Measurements from ENCODE around the gene KCNJ10.

KCNJ10 gene

GRCh38 chr1:159964144-159964543 lies 105.8 kb downstream of the KCNJ10 start:
- TF ChIP-seq GATA1 (IDR thresholded peaks at IDR 0.05; ENCODE audit: low read depth, low read length) (no peak), POLR2A (IDR thresholded peaks at IDR 0.05; ENCODE audit: low read length) (no peak)
- no peak for DNase-seq

DNA sequence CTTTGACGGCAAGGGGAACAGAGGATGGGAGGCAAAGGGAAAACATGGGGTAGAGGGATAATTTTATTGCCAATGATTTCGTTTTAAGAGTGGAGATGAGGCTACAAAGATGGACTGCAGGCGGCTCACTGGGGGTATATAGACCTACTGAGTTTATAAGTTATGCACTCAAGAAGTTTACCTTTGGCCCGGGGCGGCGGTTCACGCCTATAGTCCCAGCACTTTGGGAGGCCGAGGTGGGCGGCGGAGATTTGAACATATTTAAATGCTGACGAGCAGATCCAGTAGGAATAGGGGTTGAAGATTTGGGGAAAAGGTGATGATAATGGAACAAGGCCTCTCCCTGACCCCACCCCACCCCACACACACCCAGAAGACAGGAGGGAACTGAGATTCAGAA lies 107.8 kb downstream of the KCNJ10 start:
- no peak for TF ChIP-seq GATA1 (IDR thresholded peaks at IDR 0.05; ENCODE audit: low read depth, low read length)
- no peak for TF ChIP-seq POLR2A (IDR thresholded peaks at IDR 0.05; ENCODE audit: low read length)
- DNase-seq: no peak

DNA sequence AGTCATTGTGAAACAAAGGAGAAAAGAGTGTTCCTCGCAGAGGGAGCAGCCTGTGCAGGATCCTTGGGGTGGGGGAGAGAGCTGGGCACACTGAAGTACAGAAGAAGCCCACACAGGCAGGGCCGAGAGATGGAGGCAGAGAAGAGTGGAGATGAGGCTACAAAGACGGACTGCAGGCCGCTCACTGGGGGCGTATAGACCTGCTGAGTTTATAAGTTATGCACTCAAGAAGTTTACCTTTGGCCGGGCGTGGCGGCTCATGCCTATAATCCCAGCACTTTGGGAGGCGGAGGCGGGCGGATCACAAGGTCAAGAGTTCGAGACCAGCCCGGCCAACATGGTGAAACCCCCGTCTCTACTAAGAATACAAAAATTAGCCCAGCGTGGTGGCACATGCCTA lies 108.3 kb downstream of the KCNJ10 start:
- no peak for DNase-seq
- TF ChIP-seq GATA1 (IDR thresholded peaks at IDR 0.05; ENCODE audit: low read depth, low read length) (no peak), POLR2A (IDR thresholded peaks at IDR 0.05; ENCODE audit: low read length) (no peak)

DNA sequence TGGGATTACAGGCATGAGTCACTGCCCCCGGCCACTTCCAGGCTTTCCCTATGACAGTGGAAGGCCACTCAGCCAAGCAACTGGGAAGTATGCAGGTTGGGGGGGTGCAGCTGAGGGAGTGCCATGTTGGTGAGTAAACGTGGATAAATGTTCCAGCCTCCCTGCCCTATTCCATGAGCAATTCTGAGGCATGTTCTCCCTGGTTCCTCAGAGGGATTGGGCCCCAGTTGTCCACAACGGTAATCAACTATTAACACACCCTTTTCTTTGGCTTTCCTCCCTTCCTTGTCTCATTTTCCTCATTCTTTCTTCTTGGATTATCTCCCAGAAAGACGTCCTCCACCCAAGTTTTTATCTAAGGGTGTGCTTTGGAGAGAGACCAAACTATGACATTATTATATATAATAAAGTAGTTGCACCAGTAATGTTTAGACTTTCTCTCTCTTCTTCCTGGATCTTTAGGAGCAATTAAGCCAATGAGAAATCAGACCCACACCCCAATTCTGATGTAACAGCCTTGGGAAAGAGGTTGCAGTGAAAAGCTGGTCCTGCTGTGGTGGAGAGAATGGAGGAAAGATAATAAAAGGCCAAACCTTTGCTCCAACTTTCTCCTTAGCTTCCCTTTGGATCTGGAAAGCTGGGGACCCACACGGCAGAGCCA lies 109.1 kb downstream of the KCNJ10 start:
- DNase-seq: peak; percentile 47 to 48

DNA sequence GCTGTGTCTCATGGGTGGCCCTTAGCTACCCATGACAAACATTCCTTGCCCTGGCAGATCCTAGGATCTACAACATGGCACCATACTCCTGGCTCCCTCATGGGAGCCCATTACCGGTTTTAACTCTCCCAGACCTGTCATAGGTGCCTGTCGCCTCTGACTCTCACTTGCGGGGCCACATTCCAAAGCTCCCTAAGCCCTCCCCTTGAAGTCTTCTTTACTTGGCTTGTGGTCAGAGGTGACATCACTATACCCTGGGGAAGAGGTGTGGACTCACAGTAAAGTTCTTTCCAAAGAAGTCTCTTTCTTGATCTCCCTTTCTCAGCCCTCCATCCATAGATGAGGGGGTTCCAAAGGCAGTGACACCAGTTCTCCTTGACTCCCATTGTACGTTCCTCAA lies 110.5 kb downstream of the KCNJ10 start:
- TF ChIP-seq GATA1 (IDR thresholded peaks at IDR 0.05; ENCODE audit: low read depth, low read length) (no peak), POLR2A (IDR thresholded peaks at IDR 0.05; ENCODE audit: low read length) (no peak)
- DNase-seq: peak; percentile 24 to 31

More for the DNA sequence above, 109.1 kb downstream of the KCNJ10 start:
- TF ChIP-seq GATA1 (IDR thresholded peaks at IDR 0.05; ENCODE audit: low read depth, low read length) (no peak), POLR2A (IDR thresholded peaks at IDR 0.05; ENCODE audit: low read length) (peak; percentile 62)

DNA sequence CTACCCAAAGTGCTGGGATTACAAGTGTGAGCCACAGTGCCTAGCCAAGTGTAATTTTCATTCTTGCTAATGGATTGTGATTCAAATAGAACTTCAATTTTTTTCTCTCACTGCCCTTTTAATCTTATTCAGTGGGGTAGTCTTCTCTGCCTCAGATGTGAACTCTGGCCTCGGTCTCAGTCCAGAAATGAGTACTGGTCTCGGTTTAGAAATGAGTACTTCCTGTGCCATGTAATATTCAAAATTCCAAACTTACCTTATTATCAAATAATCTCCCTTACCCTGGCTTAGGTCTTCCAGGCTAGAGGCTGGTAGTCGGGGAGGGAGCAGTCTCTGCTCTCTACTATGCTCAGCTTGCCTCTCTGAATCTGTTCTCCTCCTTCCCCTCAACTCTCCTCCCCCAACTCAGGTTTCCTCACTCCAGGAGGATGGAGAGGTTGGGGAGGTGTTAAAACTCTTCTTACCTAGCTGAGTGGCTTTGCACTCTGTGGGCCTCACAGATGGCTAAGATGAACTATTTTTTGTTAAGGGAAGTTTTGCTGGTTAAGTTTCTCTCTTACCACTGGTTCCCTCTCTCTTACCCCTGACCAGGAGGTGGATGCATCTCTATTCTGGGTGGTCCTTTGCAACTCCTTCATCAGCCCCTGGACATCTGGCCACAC lies 111.1 kb downstream of the KCNJ10 start:
- TF ChIP-seq POLR2A (IDR thresholded peaks at IDR 0.05; ENCODE audit: low read length): no peak
- TF ChIP-seq GATA1 (IDR thresholded peaks at IDR 0.05; ENCODE audit: low read depth, low read length): no peak

DNA sequence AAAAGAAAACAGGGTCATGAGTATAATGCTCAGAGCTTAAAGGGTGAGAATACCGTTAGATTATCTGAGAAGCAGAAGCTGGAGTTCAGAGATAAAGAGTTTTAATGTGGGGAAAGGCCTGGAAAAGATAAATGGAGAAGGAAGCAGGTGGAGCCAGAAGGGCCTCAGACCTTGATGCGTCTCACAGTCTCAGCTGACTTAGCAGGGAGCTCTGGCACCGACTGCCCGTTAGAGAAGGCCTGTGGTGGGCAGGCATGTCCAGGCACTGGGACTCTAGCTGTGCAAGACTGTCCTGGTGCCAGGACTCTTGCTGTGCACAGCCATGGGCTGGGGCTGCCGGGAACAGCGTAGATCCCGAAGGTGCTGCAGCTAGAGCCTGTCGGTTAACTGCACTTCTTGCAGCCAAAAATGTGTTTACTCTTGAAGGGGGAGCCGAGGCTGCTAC lies 112.1 kb downstream of the KCNJ10 start:
- DNase-seq: peak; percentile 68 to 88
- TF ChIP-seq POLR2A (IDR thresholded peaks at IDR 0.05; ENCODE audit: low read length) (no peak), GATA1 (IDR thresholded peaks at IDR 0.05; ENCODE audit: low read depth, low read length) (no peak)

More for the DNA sequence above, 111.1 kb downstream of the KCNJ10 start:
- no peak for DNase-seq

- TF ChIP-seq GATA1 (IDR thresholded peaks at IDR 0.05; ENCODE audit: low read depth, low read length) (no peak), POLR2A (IDR thresholded peaks at IDR 0.05; ENCODE audit: low read length) (no peak)
These were observed 114.5 kb downstream of the KCNJ10 start for GRCh38 chr1:159955456-159955855.

GRCh38 chr1:159953536-159954515 lies 116.1 kb downstream of the KCNJ10 start, which contains the start of gene SLAMF9:
Gene SLAMF9, minus strand, starts transcription at chr1:159954237. Its CDS starts 100 bp downstream, at chr1:159954137.
- no peak for TF ChIP-seq POLR2A (IDR thresholded peaks at IDR 0.05; ENCODE audit: low read length)
- TF ChIP-seq GATA1 (IDR thresholded peaks at IDR 0.05; ENCODE audit: low read depth, low read length): no peak
- DNase-seq: peak in 1 of 2 experiments; percentile 19

More at GRCh38 chr1:159955456-159955855, 114.5 kb downstream of the KCNJ10 start:
- no peak for DNase-seq

DNA sequence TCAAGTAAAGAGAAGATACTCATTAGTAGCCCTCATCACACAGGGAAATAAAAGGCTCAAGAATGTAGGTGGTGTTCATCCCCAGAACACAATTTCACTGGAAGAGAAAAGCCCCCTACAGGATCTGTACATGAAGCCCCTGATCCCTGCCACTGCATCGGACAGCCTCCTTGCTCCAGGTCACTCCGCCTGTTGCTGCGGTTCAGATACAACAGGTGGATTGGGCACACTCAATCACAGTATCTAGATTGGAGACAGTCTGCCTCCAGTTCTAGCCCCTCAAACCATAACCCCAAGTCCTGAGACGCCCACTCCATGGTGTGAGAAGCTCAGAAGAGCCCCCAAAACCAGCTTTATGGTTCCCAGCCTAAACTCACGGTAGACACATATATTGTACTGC lies 117.0 kb downstream of the KCNJ10 start:
- DNase-seq: no peak

DNA sequence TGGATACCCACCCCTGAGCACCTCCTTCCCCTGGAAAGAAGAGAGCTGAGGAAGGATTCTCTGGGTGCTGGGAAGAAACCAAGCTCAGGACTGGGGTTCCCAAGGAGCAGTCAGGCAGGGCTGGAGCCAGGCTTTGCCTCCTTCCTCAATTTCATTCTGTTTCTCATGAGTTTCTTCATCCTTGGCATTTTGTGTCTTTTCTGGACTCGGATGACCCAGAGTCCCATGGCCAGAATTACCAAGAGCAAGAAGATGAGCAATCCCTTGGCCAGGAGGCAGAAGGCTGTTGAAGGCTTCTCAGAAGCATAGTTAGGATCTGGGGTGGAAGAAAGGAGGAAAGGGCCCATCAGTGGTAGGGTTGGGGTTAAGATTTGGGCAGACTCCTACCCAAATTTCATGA lies 118.4 kb downstream of the KCNJ10 start:
- no peak for TF ChIP-seq POLR2A (IDR thresholded peaks at IDR 0.05; ENCODE audit: low read length)
- no peak for TF ChIP-seq GATA1 (IDR thresholded peaks at IDR 0.05; ENCODE audit: low read depth, low read length)
- no peak for DNase-seq

More for the DNA sequence above, 117.0 kb downstream of the KCNJ10 start:
- TF ChIP-seq GATA1 (IDR thresholded peaks at IDR 0.05; ENCODE audit: low read depth, low read length) (no peak), POLR2A (IDR thresholded peaks at IDR 0.05; ENCODE audit: low read length) (no peak)

GRCh38 chr1:159951016-159951415 lies 118.9 kb downstream of the KCNJ10 start:
- DNase-seq: no peak
- TF ChIP-seq POLR2A (IDR thresholded peaks at IDR 0.05; ENCODE audit: low read length) (no peak), GATA1 (IDR thresholded peaks at IDR 0.05; ENCODE audit: low read depth, low read length) (no peak)

GRCh38 chr1:159949981-159950381 lies 120.0 kb downstream of the KCNJ10 start:
- TF ChIP-seq GATA1 (IDR thresholded peaks at IDR 0.05; ENCODE audit: low read depth, low read length): no peak
- TF ChIP-seq POLR2A (IDR thresholded peaks at IDR 0.05; ENCODE audit: low read length): no peak
- no peak for DNase-seq

GRCh38 chr1:159949123-159949522 lies 120.8 kb downstream of the KCNJ10 start:
- DNase-seq: no peak
- TF ChIP-seq GATA1 (IDR thresholded peaks at IDR 0.05; ENCODE audit: low read depth, low read length): no peak
- no peak for TF ChIP-seq POLR2A (IDR thresholded peaks at IDR 0.05; ENCODE audit: low read length)
